Sigmoid colon (tissue), 7 donors: ENCODE results near the gene TRIO. TPM values are rescaled to one million over a fixed set of nuclear protein-coding genes. Genes with fewer than 3 reads are reported as not detected.

Source experiments
- DNase-seq: peaks from one replicate; pipeline ENCODE4 v3.0.0-alpha.2; 2019
- H3K27ac ChIP-seq, 4 donors: fragments of 200-600 bp; sonication (generic); one replicate each; pipeline ENCODE4 v1.5.1; 2016 to 2019; ENCODE audit warnings: mild to moderate bottlenecking in 1 of 4
- H3K27me3 ChIP-seq, 3 donors: fragments of 200-600 bp; sonication (generic); one replicate each; pipeline ENCODE4 v1.5.1; 2019; ENCODE audit warnings: mild to moderate bottlenecking in 1 of 3
- H3K36me3 ChIP-seq, 4 donors: fragments of 200-600 bp; sonication (generic); one replicate each; pipeline ENCODE4 v1.5.1; 2016 to 2019
- H3K4me1 ChIP-seq, 4 donors: fragments of 200-600 bp; sonication (generic); one replicate each; pipeline ENCODE4 v1.5.1; 2017 to 2019
- H3K4me3 ChIP-seq, 4 donors: fragments of 200-600 bp; sonication (generic); one replicate each; pipeline ENCODE4 v1.5.1; 2017 to 2019; ENCODE audit warnings: mild to moderate bottlenecking in 2 of 4, moderate library complexity in 1 of 4
- H3K9me3 ChIP-seq, 4 donors: fragments of 200-600 bp in 3 of 4; sonication (generic) in 3 of 4; one replicate each; pipeline versions ENCODE4 v1.5.1 to v1.6.1; 2013 to 2019
- CTCF ChIP-seq, 4 experiments: fragments of 450-650 bp in 3 of 4; fragments of 200-600 bp in 1 of 4; IDR thresholded peaks; one replicate each; pipeline ENCODE4 v1.5.1; 2016 to 2019; ENCODE audit warnings: antibody characterized with exemption in 4 of 4, mild to moderate bottlenecking in 3 of 4, moderate library complexity in 2 of 4
- EP300 ChIP-seq, 4 donors: sonication (generic); formaldehyde crosslinking; IDR thresholded peaks; one replicate each; pipeline ENCODE4 v1.6.1; 2017; ENCODE audit warnings: antibody characterized with exemption in 4 of 4
- POLR2A ChIP-seq, 2 donors: fragments of 450-650 bp; IDR thresholded peaks; one replicate each; pipeline ENCODE4 v1.6.1; 2016; ENCODE audit warnings: antibody characterized with exemption in 2 of 2, mild to moderate bottlenecking in 2 of 2, moderate library complexity in 2 of 2
- POLR2AphosphoS5 ChIP-seq, 4 donors: sonication (generic); formaldehyde crosslinking; IDR thresholded peaks; one replicate each; pipeline ENCODE4 v1.6.1; 2017; ENCODE audit warnings: antibody characterized with exemption in 4 of 4
- WGBS, 2 donors: extraction: QIAGEN DNeasy Blood & Tissue Kit; methylation state at CpG; one replicate each; pipeline ENCODE4 v1.1.7; 2013; 5-methylcytosine and 5-hydroxymethylcytosine counted together
- intact Hi-C: fragments of 100-400 bp; cut with DNase I; formaldehyde crosslinking; loops from one replicate; pipeline ENCODE4 v1.15.1; 2023
- polyA plus RNA-seq, 3 donors: library from polyadenylated mRNA; stranded (reverse); fragments of 200-250 nt; gene quantifications; one replicate each; pipeline ENCODE4 v1.2.3, GENCODE V29; 2013
- total RNA-seq, 4 donors: library from RNA; depleted of rRNA; stranded (reverse); fragments of >200 nt; gene quantifications; one replicate each; pipeline ENCODE4 v1.1.0, GENCODE V29; 2016
- donor health status: healthy with polysubstance abuse.
- donor health status: Bipolar disorder and iron deficiency.
- donor health status: healthy.

Gene TRIO
- total and polyA plus RNA-seq, 7 donors, result 34.8 to 300 (median 119) TPM

DNA sequence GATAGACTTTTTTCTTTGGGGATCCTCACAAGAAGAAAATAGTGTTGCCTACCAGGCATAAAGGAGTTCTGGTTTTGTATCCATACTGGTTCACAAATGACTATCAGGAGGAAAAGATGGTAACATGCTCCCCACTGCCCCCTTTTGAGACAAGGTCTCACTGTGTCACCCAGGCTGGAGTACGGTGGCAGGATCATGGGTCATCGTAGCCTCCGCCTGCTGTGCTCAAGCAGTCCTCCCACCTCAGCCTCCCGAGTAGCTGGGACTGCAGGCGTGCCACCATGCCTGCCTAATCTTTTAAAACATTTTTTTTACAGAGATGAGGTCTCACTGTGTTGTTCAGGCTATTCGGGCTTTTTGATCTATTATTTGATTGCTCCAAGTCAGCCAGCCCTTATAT, 99.3 kb downstream of the TRIO start:
- H3K4me1 ChIP-seq, result peaks cover 0 to 89% (median 65%) of the 10 kb centered on the region in 4 donors
- intact Hi-C loops, result no loop called here
- WGBS, 2 donors, result 84 to 94% methylated on average over 6 of the region's 6 CpGs
- H3K27me3 ChIP-seq, result no peaks in the 10 kb centered on the region
- H3K27ac ChIP-seq, result no peak overlapping the region
- H3K36me3 ChIP-seq, result no peaks in the 10 kb centered on the region
- H3K4me3 ChIP-seq, result no peak overlapping the region
- TF ChIP-seq POLR2AphosphoS5 (IDR thresholded peaks at IDR 0.05) (no peak), CTCF (IDR thresholded peaks at IDR 0.05) (no peak), EP300 (IDR thresholded peaks at IDR 0.05) (no peak), POLR2A (IDR thresholded peaks at IDR 0.05) (no peak)
- DNase-seq, result no peak
- no peaks in the 10 kb centered on the region for H3K9me3 ChIP-seq

GRCh38 chr5:14242871-14243383, 99.8 kb downstream of the TRIO start:
- H3K27me3 ChIP-seq, result no peaks in the 10 kb centered on the region
- intact Hi-C loops, result no loop called here
- no peak overlapping the region for H3K4me3 ChIP-seq
- no peak for TF ChIP-seq POLR2AphosphoS5 (IDR thresholded peaks at IDR 0.05)
- TF ChIP-seq CTCF (IDR thresholded peaks at IDR 0.05), result no peak
- TF ChIP-seq POLR2A (IDR thresholded peaks at IDR 0.05), result no peak
- no peak for TF ChIP-seq EP300 (IDR thresholded peaks at IDR 0.05)
- WGBS, 2 donors, result 75 to 83% methylated on average over 7 of the region's 7 CpGs
- DNase-seq, result no peak
- no peak overlapping the region for H3K27ac ChIP-seq
- peaks cover 0 to 84% (median 61%) of the 10 kb centered on the region in 4 donors for H3K4me1 ChIP-seq
- H3K9me3 ChIP-seq, result no peaks in the 10 kb centered on the region
- H3K36me3 ChIP-seq, result no peaks in the 10 kb centered on the region

DNA sequence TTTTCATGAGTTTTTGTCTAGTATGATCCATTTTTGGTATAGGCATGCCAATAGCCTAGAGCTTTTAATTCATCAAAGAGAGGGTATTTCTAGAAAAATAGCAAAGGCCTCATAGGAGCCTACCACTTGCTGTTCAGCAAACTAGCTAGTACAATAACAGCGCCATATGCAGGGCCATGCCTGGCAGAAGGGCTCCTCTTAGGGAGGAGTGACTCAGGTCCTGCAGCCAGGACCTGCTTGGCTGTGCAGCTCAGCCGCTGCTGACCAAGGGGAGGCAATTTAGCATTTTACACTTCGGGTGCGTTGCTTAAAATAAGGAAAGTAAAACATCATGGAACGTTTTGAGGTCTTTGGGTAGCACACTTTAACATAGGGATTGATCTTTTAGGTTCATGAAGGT, 100.6 kb downstream of the TRIO start:
- Histone ChIP-seq H3K27me3 (no peaks in the 10 kb centered on the region), H3K27ac (no peak overlapping the region), H3K4me3 (no peak overlapping the region), H3K4me1 (peaks cover 0 to 77% (median 56%) of the 10 kb centered on the region in 4 donors), H3K36me3 (no peaks in the 10 kb centered on the region), H3K9me3 (no peaks in the 10 kb centered on the region)
- DNase-seq, result no peak
- intact Hi-C loops, result no loop called here
- TF ChIP-seq CTCF (IDR thresholded peaks at IDR 0.05) (no peak), POLR2AphosphoS5 (IDR thresholded peaks at IDR 0.05) (no peak), POLR2A (IDR thresholded peaks at IDR 0.05) (no peak), EP300 (IDR thresholded peaks at IDR 0.05) (no peak)
- WGBS, 2 donors, result 87 to 94% methylated on average over 5 of the region's 5 CpGs

- intact Hi-C loops, result no loop called here
- H3K27me3 ChIP-seq, result no peaks in the 10 kb centered on the region
- H3K4me3 ChIP-seq, result no peak overlapping the region
- TF ChIP-seq EP300 (IDR thresholded peaks at IDR 0.05), result no peak
- no peak for TF ChIP-seq POLR2A (IDR thresholded peaks at IDR 0.05)
- no peak for TF ChIP-seq CTCF (IDR thresholded peaks at IDR 0.05)
- TF ChIP-seq POLR2AphosphoS5 (IDR thresholded peaks at IDR 0.05), result no peak
- H3K9me3 ChIP-seq, result no peaks in the 10 kb centered on the region
- no peaks in the 10 kb centered on the region for H3K36me3 ChIP-seq
- peaks cover 0 to 77% (median 59%) of the 10 kb centered on the region in 4 donors for H3K4me1 ChIP-seq
- no peak overlapping the region for H3K27ac ChIP-seq
- 91 to 92% methylated on average over 6 of the region's 6 CpGs for WGBS, 2 donors
- no peak for DNase-seq
These were observed 101.6 kb downstream of the TRIO start for GRCh38 chr5:14244721-14245120.
